Myometrial cell (primary cell): ENCODE data around the gene POU3F4. TPM values are rescaled to one million over a fixed set of nuclear protein-coding genes. Genes with fewer than 3 reads are reported as not detected.

ENCODE experiments used
- total RNA-seq: library from RNA; depleted of rRNA; stranded (reverse); fragments of >200 nt; gene quantifications from 2 replicates; pipeline ENCODE4 v1.2.3, GENCODE V29; 2015

POU3F4 gene
- not detected in 2 replicates for total RNA-seq

DNA sequence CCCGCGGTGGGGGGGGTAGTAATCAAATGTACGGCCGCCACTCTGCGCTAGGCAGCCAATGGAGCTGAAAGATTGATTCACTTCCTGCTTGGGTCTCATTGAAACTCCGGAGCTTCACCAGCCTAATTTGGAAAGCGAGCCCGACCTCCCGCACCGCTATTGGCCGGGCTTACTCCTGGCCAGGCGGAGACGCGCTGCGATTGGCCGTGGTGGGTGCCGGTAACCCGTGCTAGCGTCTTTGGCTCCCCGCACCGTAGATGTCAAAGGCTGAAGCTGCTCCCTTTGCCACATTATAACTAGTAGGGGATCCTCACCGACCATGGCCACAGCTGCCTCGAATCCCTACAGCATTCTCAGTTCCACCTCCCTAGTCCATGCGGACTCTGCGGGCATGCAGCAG lies at the start of gene POU3F4:
Gene POU3F4, plus strand, starts transcription at position 285 of the 400 bp plus-strand sequence. Its CDS starts 35 bp downstream, at position 320.

